Islet precursor cell (in vitro differentiated cells): ENCODE measurements around the gene FBXL17.
"Not testable (repeated sequence)": the region's sequence is repeated elsewhere in the genome, so short reads cannot be mapped to it uniquely, and the experiment has no call there.

Experiments used
- DNase-seq: peaks from one replicate; pipeline ENCODE4 v3.0.0-alpha.2; 2018

Gene FBXL17

DNA sequence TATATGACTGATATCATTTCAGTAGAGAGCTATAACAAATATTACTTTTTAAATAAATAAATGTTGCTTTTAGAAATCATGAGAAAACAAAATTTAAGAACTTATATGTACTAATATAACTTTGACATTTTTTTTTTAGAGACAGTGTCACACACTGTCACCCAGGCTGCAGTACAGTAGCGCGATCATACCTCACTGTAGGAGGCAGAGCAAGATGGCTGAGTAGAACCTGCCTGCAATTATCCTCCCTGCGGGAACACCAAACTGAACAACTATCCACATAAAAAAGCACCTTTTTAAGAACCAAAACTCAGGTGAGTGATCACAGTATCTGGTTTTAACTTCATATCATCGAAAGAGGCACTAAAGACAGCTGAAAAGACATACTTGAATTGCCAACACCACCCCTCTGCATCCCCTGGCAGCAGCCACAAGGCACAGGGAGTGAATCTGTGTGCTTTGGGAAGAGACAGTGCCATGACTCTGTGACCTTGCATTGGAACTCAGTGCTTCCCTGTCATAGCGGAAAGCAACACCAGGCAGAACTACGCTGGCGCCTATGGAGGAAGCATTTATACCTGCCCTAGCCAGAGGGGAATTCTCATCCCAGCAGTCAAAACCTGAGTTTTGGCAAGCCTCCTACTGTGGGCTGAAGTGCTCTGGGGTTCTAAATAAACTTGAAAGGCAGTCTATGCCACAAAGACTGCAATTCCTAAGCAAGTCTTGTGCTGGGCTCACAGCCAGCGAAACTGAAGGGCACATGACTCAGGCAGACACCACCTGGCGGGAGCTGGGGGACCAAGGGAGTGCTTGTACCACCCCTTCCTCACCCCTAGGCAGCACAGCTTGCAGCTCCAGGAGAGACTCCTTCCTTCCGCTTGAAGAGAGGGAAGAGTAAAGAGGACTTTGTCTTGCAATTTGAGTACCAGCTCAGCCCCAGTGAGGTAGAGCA is 142.7 kb downstream of the FBXL17 start:
- DNase-seq = peak; percentile 53

GRCh38 chr5:108238461-108238860 is 143.4 kb downstream of the FBXL17 start:
- no peak for DNase-seq

DNA sequence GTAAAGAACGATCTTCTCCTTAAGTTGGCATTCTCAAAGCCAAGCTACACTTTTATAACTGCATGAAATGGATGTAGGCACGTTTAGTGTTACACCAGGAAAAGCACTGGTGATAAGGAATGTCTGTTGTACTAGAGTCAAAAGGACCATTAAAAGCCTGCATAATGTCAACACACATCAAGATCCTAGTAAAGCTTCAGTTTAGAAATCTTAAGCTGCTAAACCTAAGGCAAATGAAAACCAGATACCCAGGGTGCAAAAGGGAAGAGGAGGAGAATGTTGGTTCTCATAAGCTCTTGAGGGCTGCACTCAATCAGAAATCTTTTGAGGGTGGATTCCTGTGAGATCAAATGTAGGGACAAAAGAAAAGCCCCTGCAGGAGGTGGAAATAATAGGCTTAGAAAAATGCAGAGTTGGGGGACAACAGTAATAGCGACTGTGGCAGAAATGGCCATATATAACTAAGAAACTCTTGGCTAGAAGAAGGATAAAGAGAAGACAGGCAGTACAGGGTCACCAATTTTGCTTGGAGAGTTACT is 148.2 kb downstream of the FBXL17 start:
- no peak for DNase-seq

DNA sequence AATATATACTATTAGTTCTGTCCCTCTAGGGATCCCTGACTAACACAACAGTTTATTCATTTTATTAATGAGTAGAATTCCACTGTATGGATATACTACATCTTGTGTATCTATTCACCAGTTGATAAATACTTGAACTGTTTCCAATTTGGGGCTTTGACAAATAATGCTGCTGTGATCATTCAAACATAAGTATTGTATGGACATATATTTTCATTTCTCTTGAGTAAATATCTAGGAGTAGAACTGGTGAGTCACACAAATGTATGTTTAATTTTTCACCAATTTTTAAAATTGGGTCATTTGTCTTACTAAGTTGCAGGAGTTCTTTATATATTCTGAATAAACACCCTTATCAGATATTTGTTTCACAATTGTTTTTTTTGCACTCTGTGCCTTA is 149.1 kb downstream of the FBXL17 start:
- no peak for DNase-seq

- DNase-seq = no peak
Observed at GRCh38 chr5:108222011-108222410, 159.9 kb downstream of the FBXL17 start.

DNA sequence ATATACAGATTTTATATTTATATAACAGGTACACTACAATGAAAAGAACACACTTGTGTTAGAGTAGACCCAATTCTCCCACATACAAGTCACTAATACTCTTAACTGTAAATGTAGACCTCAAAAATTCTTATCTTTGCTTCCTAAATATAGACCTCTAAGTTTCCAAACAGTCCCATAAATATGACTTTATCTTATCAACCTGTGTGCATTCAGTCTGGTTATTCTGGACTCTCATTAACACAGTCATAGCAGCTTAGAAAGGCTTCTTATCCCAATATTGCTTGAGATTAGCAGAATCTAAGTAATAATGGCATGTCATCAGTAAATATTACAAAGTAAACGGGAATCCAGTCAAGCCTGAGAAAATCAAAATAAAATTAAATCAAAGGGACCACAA is 161.1 kb downstream of the FBXL17 start:
- no peak for DNase-seq

DNA sequence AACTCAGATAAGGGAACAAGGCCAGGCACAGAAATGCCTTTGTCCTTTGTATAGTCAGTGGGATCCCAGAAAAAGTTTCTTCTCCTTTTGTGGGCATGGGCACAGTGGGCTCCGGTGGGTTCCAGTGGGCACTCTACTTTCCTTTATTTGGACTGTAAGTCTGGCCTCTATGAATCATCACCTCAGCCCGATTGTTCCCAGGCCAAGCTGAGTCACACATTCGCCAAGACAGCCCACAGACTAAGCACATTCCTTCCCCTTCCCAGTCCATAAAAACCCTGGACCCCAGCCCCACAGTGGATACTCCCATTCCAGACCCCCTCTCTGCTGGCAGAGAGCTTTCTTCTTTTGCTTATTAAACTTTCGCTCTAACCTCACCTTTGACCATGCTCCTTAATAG is 165.0 kb downstream of the FBXL17 start:
- peak; percentile 92 for DNase-seq

DNA sequence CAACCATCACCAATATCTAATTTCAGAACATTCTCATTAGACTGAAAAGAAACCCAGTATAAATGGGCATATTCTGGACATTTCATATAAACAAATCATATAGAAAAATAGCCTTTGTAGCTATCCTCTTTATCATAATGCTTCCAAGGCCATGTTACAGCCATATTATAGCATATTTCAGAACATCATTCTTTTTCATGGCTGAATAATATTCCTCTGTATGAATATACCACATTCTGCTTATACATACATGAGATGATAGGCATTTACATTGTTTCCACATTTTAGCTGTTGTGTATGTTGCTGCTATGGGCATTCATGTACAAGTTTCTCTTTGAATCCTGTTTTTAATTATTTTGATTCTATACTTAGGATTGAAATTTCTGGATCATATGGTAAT is 167.0 kb downstream of the FBXL17 start:
- no peak for DNase-seq

DNA sequence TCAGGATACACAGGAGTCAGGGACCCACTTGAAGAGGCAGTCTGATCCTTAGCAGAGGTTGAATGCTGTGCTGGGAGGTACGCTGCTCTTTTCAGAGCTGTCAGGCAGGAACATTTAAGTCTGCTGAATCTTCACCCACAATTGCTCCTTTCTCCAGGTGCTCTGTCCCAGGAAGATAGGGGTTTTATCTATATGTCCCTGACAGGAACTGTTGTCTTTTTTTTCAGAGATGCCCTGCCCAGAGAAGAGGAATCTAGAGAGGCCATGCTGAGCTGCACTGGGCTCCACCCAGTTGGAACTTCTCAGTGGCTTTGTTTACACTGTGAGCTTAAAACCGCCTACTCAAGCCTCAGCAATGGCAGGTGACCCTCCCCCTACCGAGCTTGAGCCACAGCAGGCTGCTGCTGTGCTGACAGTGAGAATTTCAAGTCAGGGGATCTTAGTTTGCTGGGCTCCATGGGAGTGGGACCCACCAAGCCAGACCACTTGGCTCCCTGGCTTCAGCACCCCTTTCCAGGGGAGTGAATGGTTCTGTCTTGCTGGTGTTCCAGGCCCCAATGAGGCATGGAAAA is 169.0 kb downstream of the FBXL17 start:
- DNase-seq = peak; percentile 72

DNA sequence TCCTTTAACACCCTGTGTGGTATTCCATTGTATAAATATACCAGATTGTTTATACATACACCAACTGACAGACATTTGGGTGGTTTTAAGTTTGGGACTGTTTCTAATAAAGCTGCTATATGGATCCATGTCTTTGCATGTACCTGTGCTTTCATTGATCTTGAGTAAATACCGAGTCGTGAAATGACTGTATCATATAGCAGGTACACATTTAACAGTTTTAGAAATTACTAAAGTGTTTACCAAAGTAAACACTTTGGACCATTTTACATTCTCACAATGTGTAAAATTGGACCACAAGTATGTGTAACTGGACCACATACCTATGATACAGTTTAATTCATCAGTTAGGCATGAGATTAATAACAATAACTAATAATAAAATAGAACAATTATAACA is 175.2 kb downstream of the FBXL17 start:
- no peak for DNase-seq

GRCh38 chr5:108201721-108202120 is 180.2 kb downstream of the FBXL17 start:
- DNase-seq = no peak

DNA sequence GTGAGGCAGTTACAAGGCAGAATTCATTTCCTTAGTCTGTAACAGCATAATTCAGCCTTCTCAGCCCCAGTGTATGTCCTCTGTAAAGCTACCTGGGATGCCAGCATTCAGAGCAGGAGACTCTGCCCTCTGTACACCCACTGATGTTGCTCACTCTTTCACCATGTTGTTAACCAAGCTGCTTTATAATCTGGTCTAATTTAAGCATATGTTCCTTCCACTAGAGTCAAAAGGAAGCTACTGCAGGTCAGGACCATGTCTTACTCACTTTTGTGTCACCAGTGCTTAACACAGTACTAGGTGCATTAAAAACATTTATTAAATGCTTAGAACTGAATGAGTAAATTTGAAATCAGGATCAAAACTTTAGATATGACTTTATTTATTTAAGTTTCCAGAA is 185.6 kb downstream of the FBXL17 start:
- DNase-seq = no peak

- DNase-seq = no peak
Observed at GRCh38 chr5:108193021-108193795, 188.7 kb downstream of the FBXL17 start.

DNA sequence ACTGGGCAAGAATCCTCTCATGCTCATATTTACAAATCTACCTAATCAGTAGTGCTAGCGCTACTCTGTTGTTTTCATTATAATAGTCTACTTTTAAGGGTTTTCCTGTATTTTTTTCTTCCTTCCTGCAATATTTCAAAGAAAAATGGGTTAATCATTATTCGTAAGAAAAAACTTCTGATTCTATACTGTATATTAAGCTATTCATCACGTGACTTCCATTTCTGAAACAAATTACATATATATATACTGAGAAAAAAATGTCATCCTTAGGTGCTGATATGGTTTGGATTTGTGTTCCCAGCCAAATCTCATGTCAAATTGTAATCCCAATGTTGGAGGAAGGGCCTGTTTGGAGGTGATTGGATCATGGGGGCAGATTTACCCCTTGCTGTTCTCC is 197.0 kb downstream of the FBXL17 start:
- no peak for DNase-seq

GRCh38 chr5:108181975-108182374 is 199.9 kb downstream of the FBXL17 start:
- DNase-seq = no peak

GRCh38 chr5:108174286-108174685 is 207.6 kb downstream of the FBXL17 start:
- DNase-seq = no peak

DNA sequence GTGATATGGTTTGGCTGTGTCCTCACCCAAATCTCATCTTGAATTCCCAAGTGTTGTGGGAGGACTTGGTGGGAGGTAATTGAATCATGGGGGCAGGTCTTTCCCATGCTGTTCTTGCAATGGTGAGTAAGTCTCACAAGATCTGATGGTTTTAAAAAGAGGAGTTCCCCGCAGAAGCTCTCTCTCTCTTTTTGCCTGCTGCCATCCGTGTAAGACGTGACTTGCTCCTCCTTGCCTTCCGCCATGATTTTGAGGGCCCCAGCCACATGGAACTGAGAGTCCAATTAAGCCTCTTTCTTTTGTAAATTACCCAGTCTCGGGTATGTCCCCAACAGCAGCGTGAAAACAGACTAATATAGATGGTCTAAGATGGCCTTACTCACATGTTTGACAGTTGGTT is 210.1 kb downstream of the FBXL17 start:
- DNase-seq = no peak

DNA sequence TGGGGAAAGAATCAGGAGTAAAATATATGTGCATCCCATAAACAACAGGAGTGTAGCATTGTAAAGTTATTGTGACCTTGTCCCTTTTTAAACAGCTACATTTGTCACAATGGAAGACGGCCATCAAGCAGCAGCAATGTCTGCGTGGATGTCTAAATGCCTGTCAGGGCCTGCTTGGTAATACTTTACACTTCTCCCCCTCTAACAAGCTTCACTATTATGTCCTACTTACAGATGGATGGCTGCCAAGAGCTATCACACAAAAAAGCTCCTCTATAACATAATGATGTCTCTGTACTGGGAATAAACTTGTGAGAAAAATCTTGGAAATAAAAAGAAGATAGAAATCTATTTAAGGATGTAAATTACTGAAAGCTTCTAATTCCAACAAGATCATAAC is 213.0 kb downstream of the FBXL17 start:
- DNase-seq = no peak

DNA sequence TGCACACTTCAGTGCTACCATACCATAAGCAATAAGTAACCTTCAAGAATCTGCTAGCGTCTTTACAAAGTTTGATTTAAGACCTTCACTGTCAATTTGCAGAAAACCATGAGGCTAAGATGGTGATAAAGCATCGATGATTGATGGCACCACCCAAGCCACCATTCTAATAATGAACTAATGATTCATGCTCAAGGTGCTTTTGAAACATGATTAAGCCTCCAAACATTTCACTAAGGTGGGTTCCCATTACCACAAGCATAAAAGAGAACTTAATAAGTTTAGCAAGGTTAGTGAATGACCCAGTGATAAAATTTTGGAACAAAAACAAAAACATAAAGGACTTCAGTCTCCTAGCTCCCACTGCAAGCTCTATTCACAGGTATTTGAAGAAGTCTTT is 214.7 kb downstream of the FBXL17 start:
- DNase-seq = no peak

DNA sequence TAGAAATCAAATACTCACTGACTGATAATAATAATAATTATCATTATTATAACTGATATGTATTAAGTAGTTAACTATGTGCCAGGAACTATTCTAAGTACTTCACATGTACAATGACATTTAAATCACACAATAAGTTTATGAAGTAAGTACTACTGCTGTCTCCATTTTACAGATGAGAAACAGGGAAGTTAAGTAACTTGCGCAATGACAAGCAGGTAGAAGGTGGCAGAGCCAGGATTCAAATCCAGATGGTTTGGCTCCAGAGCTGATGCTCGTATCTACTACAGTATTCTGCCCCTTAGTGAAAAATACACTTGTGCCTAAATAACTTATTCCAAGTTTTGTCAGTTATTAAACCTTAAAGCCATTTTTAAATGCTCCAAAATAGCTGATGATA is 217.3 kb downstream of the FBXL17 start:
- no peak for DNase-seq

- not testable (repeated sequence) for DNase-seq
Observed at GRCh38 chr5:108152854-108153253, 229.0 kb downstream of the FBXL17 start.

DNA sequence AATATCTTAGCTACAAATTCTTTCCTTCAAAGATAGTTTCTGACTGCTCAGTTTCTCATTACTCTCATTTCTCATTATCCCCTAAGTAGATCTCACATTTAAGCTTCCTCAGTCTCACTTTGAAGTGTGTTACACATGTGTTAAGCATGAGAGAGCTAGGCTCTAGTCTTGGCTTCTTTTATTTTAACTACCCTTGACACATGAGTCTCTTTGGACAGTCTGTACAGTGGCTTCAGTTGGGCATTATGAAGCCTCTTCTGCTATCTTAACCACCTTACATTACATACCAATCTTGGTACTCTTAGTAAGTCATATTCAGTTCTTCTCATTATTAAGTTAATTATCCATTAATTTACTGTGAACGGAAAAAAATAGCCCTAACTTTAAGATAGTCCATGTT is 232.5 kb downstream of the FBXL17 start:
- no peak for DNase-seq

DNA sequence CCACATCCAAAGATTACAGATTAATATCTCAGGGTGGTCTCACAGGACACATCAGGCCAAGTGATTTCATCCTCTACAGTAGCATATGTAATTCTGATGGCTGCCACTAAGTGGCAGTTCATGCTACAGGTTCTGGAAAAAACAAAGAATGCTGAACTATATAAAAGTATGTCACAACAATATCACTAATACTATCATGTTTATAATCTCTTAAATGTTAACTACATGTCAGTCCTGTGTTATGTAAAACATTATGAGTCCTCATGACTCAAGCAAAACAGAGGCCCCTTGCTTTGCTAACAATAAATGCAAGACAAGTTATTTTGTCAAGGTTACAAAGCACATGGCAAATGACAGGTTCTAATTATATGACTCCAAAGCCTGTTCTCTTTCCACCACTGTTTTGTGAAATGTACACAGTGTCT is 233.2 kb downstream of the FBXL17 start:
- no peak for DNase-seq
